Brain microvascular endothelial cell (primary cell): ENCODE data around the gene CADM1.

Experiments
- DNase-seq: peaks from one replicate; pipeline ENCODE4 v3.0.0-alpha.2; 2020
- H3K27ac ChIP-seq: fragments of 250-450 bp; sonication (Bioruptor Pico); 2 replicates; pipeline ENCODE4 v1.5.1; 2020; ENCODE audit warnings: mild to moderate bottlenecking, moderate library complexity
- H3K27me3 ChIP-seq: fragments of 250-450 bp; sonication (Bioruptor Pico); replicated peaks from 2 replicates; pipeline ENCODE4 v1.5.1; 2020; ENCODE audit warnings: mild to moderate bottlenecking
- H3K36me3 ChIP-seq: fragments of 250-450 bp; sonication (Bioruptor Pico); replicated peaks from 2 replicates; pipeline ENCODE4 v1.5.1; 2020; ENCODE audit warnings: mild to moderate bottlenecking
- H3K4me3 ChIP-seq: 2 replicates; pipeline ENCODE4 v1.5.1; 2011; ENCODE audit warnings: low read depth, mild to moderate bottlenecking, control low read depth, low read length, moderate library complexity
- CTCF ChIP-seq: IDR thresholded peaks from 2 replicates; pipeline ENCODE4 v1.5.1; 2011; ENCODE audit warnings: low read depth, mild to moderate bottlenecking, moderate library complexity, low read length, control low read depth, inconsistent platforms; ENCODE audit errors: missing control alignments
- in situ Hi-C: cut with HindIII; loops from 2 replicates; pipeline ENCODE4 v1.10.0; 2017; ENCODE audit warnings: low sequenced_read_pairs, low pct_ligation_motif_present

CADM1 gene

GRCh38 chr11:115238086-115238485 is 266.1 kb downstream of the CADM1 start:
- TF ChIP-seq CTCF: no peak
- Histone ChIP-seq H3K36me3 (no peaks in the 10 kb centered on the region), H3K4me3 (no peak overlapping the region), H3K27me3 (no peaks in the 10 kb centered on the region), H3K27ac (no peak overlapping the region)
- no peak for DNase-seq
- in situ Hi-C loops: no loop called here

- in situ Hi-C loops: no loop called here
- DNase-seq: no peak
- no peak overlapping the region for H3K27ac ChIP-seq
- TF ChIP-seq CTCF: no peak
- no peak overlapping the region for H3K4me3 ChIP-seq
- no peaks in the 10 kb centered on the region for H3K36me3 ChIP-seq
- no peaks in the 10 kb centered on the region for H3K27me3 ChIP-seq
These were observed 266.6 kb downstream of the CADM1 start for GRCh38 chr11:115237578-115237977.

GRCh38 chr11:115234794-115235193 is 269.4 kb downstream of the CADM1 start:
- H3K36me3 ChIP-seq: no peaks in the 10 kb centered on the region
- in situ Hi-C loops: no loop called here
- TF ChIP-seq CTCF: no peak
- H3K4me3 ChIP-seq: no peak overlapping the region
- H3K27ac ChIP-seq: no peak overlapping the region
- H3K27me3 ChIP-seq: no peaks in the 10 kb centered on the region
- no peak for DNase-seq

- no peaks in the 10 kb centered on the region for H3K27me3 ChIP-seq
- no peak overlapping the region for H3K4me3 ChIP-seq
- no peaks in the 10 kb centered on the region for H3K36me3 ChIP-seq
- no peak for TF ChIP-seq CTCF
- no peak overlapping the region for H3K27ac ChIP-seq
- in situ Hi-C loops: no loop called here
- DNase-seq: peak; percentile 90
These were observed 277.7 kb downstream of the CADM1 start for GRCh38 chr11:115226556-115226955.

GRCh38 chr11:115224551-115224950 is 279.7 kb downstream of the CADM1 start:
- Histone ChIP-seq H3K27ac (no peak overlapping the region), H3K27me3 (no peaks in the 10 kb centered on the region), H3K4me3 (no peak overlapping the region), H3K36me3 (no peaks in the 10 kb centered on the region)
- DNase-seq: no peak
- in situ Hi-C loops: no loop called here
- TF ChIP-seq CTCF: no peak

GRCh38 chr11:115222863-115223530 is 281.2 kb downstream of the CADM1 start:
- in situ Hi-C loops: no loop called here
- H3K4me3 ChIP-seq: no peak overlapping the region
- H3K36me3 ChIP-seq: no peaks in the 10 kb centered on the region
- DNase-seq: no peak
- peak overlapping the region; percentile 13 for H3K27ac ChIP-seq
- no peak for TF ChIP-seq CTCF
- H3K27me3 ChIP-seq: no peaks in the 10 kb centered on the region
